Parathyroid adenoma (tissue), 2 donors: ENCODE measurements around the gene PTPRM.

Experiments
- H2AFZ ChIP-seq: fragments of 300-600 bp; sonication (generic); one replicate; pipeline ENCODE4 v1.7.0; 2017; ENCODE audit warnings: antibody characterized with exemption, mild to moderate bottlenecking
- H3K27ac ChIP-seq: fragments of 300-600 bp; sonication (generic); one replicate; pipeline ENCODE4 v1.7.0; 2017
- H3K27me3 ChIP-seq: fragments of 300-600 bp; sonication (generic); one replicate; pipeline ENCODE4 v1.7.0; 2017; ENCODE audit warnings: low read length; ENCODE audit not compliant: control insufficient read depth, insufficient read depth
- H3K36me3 ChIP-seq: fragments of 300-600 bp; sonication (generic); one replicate; pipeline ENCODE4 v1.7.0; 2017; ENCODE audit warnings: low read length; ENCODE audit not compliant: control insufficient read depth, insufficient read depth
- H3K4me1 ChIP-seq: fragments of 300-600 bp; sonication (generic); one replicate; pipeline ENCODE4 v1.7.0; 2017; ENCODE audit warnings: control low read depth
- H3K4me2 ChIP-seq: fragments of 300-600 bp; sonication (generic); one replicate; pipeline ENCODE4 v1.7.0; 2017; ENCODE audit warnings: low read length
- H3K4me3 ChIP-seq: fragments of 300-600 bp; sonication (generic); one replicate; pipeline ENCODE4 v1.7.0; 2017; ENCODE audit warnings: low read depth, low read length
- H3K79me2 ChIP-seq: fragments of 300-600 bp; sonication (generic); one replicate; pipeline ENCODE4 v1.7.0; 2017; ENCODE audit warnings: control low read depth
- H3K9ac ChIP-seq: fragments of 300-600 bp; sonication (generic); one replicate; pipeline ENCODE4 v1.7.0; 2017; ENCODE audit warnings: mild to moderate bottlenecking
- H3K9me3 ChIP-seq: fragments of 300-600 bp; sonication (generic); one replicate; pipeline ENCODE4 v1.7.0; 2017; ENCODE audit warnings: low read length; ENCODE audit not compliant: control insufficient read depth
- TF ChIP-seq, protein P1 (sequence below): fragments of 300-600 bp; sonication (generic); IDR thresholded peaks from one replicate; pipeline ENCODE4 v1.7.0; 2017; ENCODE audit warnings: antibody characterized with exemption, mild to moderate bottlenecking
- donor health status: primary hyperparathyroidism.

Gene PTPRM

GRCh38 chr18:7978834-7979233 lies 411.7 kb downstream of the PTPRM start:
- H3K4me2 ChIP-seq, result no peak overlapping the region
- no peak overlapping the region for H3K4me3 ChIP-seq
- H3K27me3 ChIP-seq, result no peaks in the 10 kb centered on the region
- H3K27ac ChIP-seq, result no peak overlapping the region
- H3K9ac ChIP-seq, result no peak overlapping the region
- TF ChIP-seq, protein P1, sequence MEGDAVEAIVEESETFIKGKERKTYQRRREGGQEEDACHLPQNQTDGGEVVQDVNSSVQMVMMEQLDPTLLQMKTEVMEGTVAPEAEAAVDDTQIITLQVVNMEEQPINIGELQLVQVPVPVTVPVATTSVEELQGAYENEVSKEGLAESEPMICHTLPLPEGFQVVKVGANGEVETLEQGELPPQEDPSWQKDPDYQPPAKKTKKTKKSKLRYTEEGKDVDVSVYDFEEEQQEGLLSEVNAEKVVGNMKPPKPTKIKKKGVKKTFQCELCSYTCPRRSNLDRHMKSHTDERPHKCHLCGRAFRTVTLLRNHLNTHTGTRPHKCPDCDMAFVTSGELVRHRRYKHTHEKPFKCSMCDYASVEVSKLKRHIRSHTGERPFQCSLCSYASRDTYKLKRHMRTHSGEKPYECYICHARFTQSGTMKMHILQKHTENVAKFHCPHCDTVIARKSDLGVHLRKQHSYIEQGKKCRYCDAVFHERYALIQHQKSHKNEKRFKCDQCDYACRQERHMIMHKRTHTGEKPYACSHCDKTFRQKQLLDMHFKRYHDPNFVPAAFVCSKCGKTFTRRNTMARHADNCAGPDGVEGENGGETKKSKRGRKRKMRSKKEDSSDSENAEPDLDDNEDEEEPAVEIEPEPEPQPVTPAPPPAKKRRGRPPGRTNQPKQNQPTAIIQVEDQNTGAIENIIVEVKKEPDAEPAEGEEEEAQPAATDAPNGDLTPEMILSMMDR, result no peak
- no peaks in the 10 kb centered on the region for H3K79me2 ChIP-seq
- H3K4me1 ChIP-seq, result peaks cover 3% of the 10 kb centered on the region
- no peak overlapping the region for H2AFZ ChIP-seq
- no peaks in the 10 kb centered on the region for H3K36me3 ChIP-seq
- no peaks in the 10 kb centered on the region for H3K9me3 ChIP-seq

GRCh38 chr18:7979714-7980113 lies 412.6 kb downstream of the PTPRM start:
- H3K79me2 ChIP-seq, result no peaks in the 10 kb centered on the region
- no peaks in the 10 kb centered on the region for H3K27me3 ChIP-seq

DNA sequence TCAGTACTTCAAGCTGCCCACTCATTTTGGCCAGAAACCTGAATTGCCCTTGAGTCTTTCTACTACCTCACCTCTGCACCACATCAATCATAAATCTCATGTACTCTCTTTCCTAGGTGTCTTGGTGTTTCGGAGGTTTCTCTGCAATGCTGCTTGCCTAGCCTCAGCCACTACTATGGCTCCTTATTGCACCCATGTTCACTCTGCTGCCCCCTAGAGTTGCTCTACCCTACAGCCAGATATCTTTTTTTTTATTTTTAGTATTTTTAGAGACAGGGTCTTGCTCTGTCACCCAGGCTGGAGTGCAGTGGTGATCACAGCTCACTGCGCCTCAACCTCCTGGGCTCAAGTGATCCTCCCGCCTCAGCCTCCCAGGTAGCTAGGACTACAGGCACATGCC lies 413.0 kb downstream of the PTPRM start:
- Histone ChIP-seq H3K27me3 (no peaks in the 10 kb centered on the region), H3K79me2 (no peaks in the 10 kb centered on the region), H3K4me3 (no peak overlapping the region), H3K27ac (no peak overlapping the region), H3K4me1 (peaks cover 3% of the 10 kb centered on the region), H3K4me2 (no peak overlapping the region), H3K9ac (no peak overlapping the region), H2AFZ (no peak overlapping the region), H3K9me3 (no peaks in the 10 kb centered on the region), H3K36me3 (no peaks in the 10 kb centered on the region)
- TF ChIP-seq, protein P1, result no peak

More at GRCh38 chr18:7979714-7980113, 412.6 kb downstream of the PTPRM start:
- H3K9me3 ChIP-seq, result no peaks in the 10 kb centered on the region
- H2AFZ ChIP-seq, result no peak overlapping the region
- H3K4me3 ChIP-seq, result no peak overlapping the region
- no peak overlapping the region for H3K4me2 ChIP-seq
- peaks cover 3% of the 10 kb centered on the region for H3K4me1 ChIP-seq
- no peak overlapping the region for H3K27ac ChIP-seq
- no peaks in the 10 kb centered on the region for H3K36me3 ChIP-seq
- no peak overlapping the region for H3K9ac ChIP-seq
- TF ChIP-seq, protein P1, result no peak

GRCh38 chr18:7980656-7981055 lies 413.5 kb downstream of the PTPRM start:
- no peak overlapping the region for H3K9ac ChIP-seq
- H3K27me3 ChIP-seq, result no peaks in the 10 kb centered on the region
- H3K27ac ChIP-seq, result no peak overlapping the region
- no peaks in the 10 kb centered on the region for H3K9me3 ChIP-seq
- H3K4me1 ChIP-seq, result peaks cover 3% of the 10 kb centered on the region
- H3K79me2 ChIP-seq, result no peaks in the 10 kb centered on the region
- no peaks in the 10 kb centered on the region for H3K36me3 ChIP-seq
- no peak overlapping the region for H2AFZ ChIP-seq
- TF ChIP-seq, protein P1, result peak; percentile 9
- no peak overlapping the region for H3K4me3 ChIP-seq
- no peak overlapping the region for H3K4me2 ChIP-seq

DNA sequence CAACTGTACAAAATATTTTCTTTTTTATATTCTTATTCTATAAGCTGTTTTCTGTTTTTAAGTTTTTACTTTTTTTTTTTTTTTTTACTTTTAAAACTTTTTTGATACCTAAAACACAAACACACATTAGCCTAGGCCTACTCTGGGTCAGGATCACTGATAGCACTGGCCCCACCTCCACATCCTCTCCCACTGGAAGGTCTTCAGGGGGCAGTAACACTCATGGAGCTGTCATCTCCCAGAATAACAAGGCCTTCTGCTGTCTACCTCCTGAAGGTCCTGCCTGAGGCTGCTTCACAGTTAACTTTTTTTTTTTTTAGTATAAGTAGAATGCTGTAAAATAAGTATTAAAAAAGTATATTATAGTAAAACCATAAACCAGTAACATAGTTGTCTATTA lies 415.1 kb downstream of the PTPRM start:
- no peak overlapping the region for H2AFZ ChIP-seq
- H3K9ac ChIP-seq, result no peak overlapping the region
- no peaks in the 10 kb centered on the region for H3K27me3 ChIP-seq
- no peak overlapping the region for H3K4me3 ChIP-seq
- no peak overlapping the region for H3K4me2 ChIP-seq
- no peaks in the 10 kb centered on the region for H3K79me2 ChIP-seq
- H3K36me3 ChIP-seq, result no peaks in the 10 kb centered on the region
- H3K27ac ChIP-seq, result no peak overlapping the region
- no peaks in the 10 kb centered on the region for H3K9me3 ChIP-seq
- TF ChIP-seq, protein P1, result no peak
- peaks cover 3% of the 10 kb centered on the region for H3K4me1 ChIP-seq
